ENCODE measurements around the gene U2AF2. TPM values are rescaled to one million over a fixed set of nuclear protein-coding genes. Genes with fewer than 3 reads are reported as not detected.
A peak's percentile ranks its signal among the peaks of the same experiment; 100 is the strongest.

U2AF2 gene
- total RNA-seq, 2 experiments from 2014 or later, result 211 to 264 TPM

GRCh38 chr19:55655648-55656040, 809 bp downstream of the U2AF2 start:
- Histone ChIP-seq H4K20me1 (ENCODE audit: insufficient read depth, low read length) (peaks cover 38% of the 10 kb centered on the region), H3K4me3 (ENCODE audit: low read depth, low read length, poor library complexity, severe bottlenecking) (peak overlapping the region; percentile 87), H3K4me2 (ENCODE audit: low read length) (peak overlapping the region; percentile 96), H3K9me2 (ENCODE audit: insufficient read depth, low read length) (no peaks in the 10 kb centered on the region), H3K9me3 (ENCODE audit: low read length) (no peaks in the 10 kb centered on the region), H3K36me3 (ENCODE audit: insufficient read depth, low read length) (peaks cover 70% of the 10 kb centered on the region), H2AFZ (ENCODE audit: low read length) (no peak overlapping the region), H3K4me1 (ENCODE audit: insufficient read depth, low read length, poor library complexity, severe bottlenecking) (peaks cover 30% of the 10 kb centered on the region), H3K27ac (ENCODE audit: low read depth, low read length, poor library complexity, severe bottlenecking) (peak overlapping the region; percentile 90), H3K79me2 (ENCODE audit: insufficient read depth, low read depth, low read length) (peaks cover 55% of the 10 kb centered on the region)
- CTCF ChIA-PET (ENCODE audit: unreplicated experiment), result no interaction called here
- TSS peak; percentile 75 for BruUV-seq (replicated peaks)
- TF ChIP-seq CTCF (conservative IDR thresholded peaks at IDR 0.05; ENCODE audit: low read length), result no peak
- no peak for TF ChIP-seq EZH2phosphoT487 (IDR thresholded peaks at IDR 0.05; ENCODE audit: borderline replicate concordance, low read depth, low read length)
- intact Hi-C loops (cut with micrococcal nuclease; ENCODE audit: unreplicated experiment), result loop anchor here (2.0 kb wide), 1 partner anchor 23 kb away; no protein-coding TSS in a partner anchor
- DNase-seq (ENCODE audit: low spot score), result no peak
- POLR2A ChIA-PET, result no interaction called here

GRCh38 chr19:55656552-55656951, 1.7 kb downstream of the U2AF2 start:
- TF ChIP-seq EZH2phosphoT487 (IDR thresholded peaks at IDR 0.05; ENCODE audit: borderline replicate concordance, low read depth, low read length) (no peak), CTCF (conservative IDR thresholded peaks at IDR 0.05; ENCODE audit: low read length) (no peak)
- Histone ChIP-seq H4K20me1 (ENCODE audit: insufficient read depth, low read length) (peaks cover 38% of the 10 kb centered on the region), H3K36me3 (ENCODE audit: insufficient read depth, low read length) (peaks cover 70% of the 10 kb centered on the region), H3K4me1 (ENCODE audit: insufficient read depth, low read length, poor library complexity, severe bottlenecking) (peaks cover 30% of the 10 kb centered on the region), H3K9me3 (ENCODE audit: low read length) (no peaks in the 10 kb centered on the region), H2AFZ (ENCODE audit: low read length) (no peak overlapping the region), H3K4me2 (ENCODE audit: low read length) (peak overlapping the region; percentile 96), H3K79me2 (ENCODE audit: insufficient read depth, low read depth, low read length) (peaks cover 64% of the 10 kb centered on the region), H3K27ac (ENCODE audit: low read depth, low read length, poor library complexity, severe bottlenecking) (peak overlapping the region; percentile 90), H3K9me2 (ENCODE audit: insufficient read depth, low read length) (no peaks in the 10 kb centered on the region), H3K4me3 (ENCODE audit: low read depth, low read length, poor library complexity, severe bottlenecking) (peak overlapping the region; percentile 87)
- intact Hi-C loops (cut with micrococcal nuclease; ENCODE audit: unreplicated experiment), result no loop called here
- ChIA-PET CTCF (ENCODE audit: unreplicated experiment) (no interaction called here), POLR2A (interaction anchor here (0.8 to 1.2 kb wide), 2 partner anchors 10 to 21 kb away, joined by 3 to 6 read pairs; no protein-coding TSS in a partner anchor)
- no TSS peak for BruUV-seq (replicated peaks)
- DNase-seq (ENCODE audit: low spot score), result no peak

GRCh38 chr19:55656988-55657747, 2.3 kb downstream of the U2AF2 start:
- Histone ChIP-seq H3K36me3 (ENCODE audit: insufficient read depth, low read length) (peaks cover 76% of the 10 kb centered on the region), H3K79me2 (ENCODE audit: insufficient read depth, low read depth, low read length) (peaks cover 70% of the 10 kb centered on the region), H2AFZ (ENCODE audit: low read length) (no peak overlapping the region), H4K20me1 (ENCODE audit: insufficient read depth, low read length) (peaks cover 38% of the 10 kb centered on the region), H3K4me3 (ENCODE audit: low read depth, low read length, poor library complexity, severe bottlenecking) (peak overlapping the region; percentile 87), H3K4me1 (ENCODE audit: insufficient read depth, low read length, poor library complexity, severe bottlenecking) (peaks cover 30% of the 10 kb centered on the region), H3K9me3 (ENCODE audit: low read length) (no peaks in the 10 kb centered on the region), H3K9me2 (ENCODE audit: insufficient read depth, low read length) (no peaks in the 10 kb centered on the region), H3K27ac (ENCODE audit: low read depth, low read length, poor library complexity, severe bottlenecking) (peak overlapping the region; percentile 90), H3K4me2 (ENCODE audit: low read length) (peak overlapping the region; percentile 96)
- CTCF ChIA-PET (ENCODE audit: unreplicated experiment), result no interaction called here
- intact Hi-C loops (cut with micrococcal nuclease; ENCODE audit: unreplicated experiment), result no loop called here
- POLR2A ChIA-PET, result interaction anchor here (0.8 to 1.2 kb wide), 2 partner anchors 11 to 20 kb away, joined by 3 to 6 read pairs; no protein-coding TSS in a partner anchor
- no peak for TF ChIP-seq CTCF (conservative IDR thresholded peaks at IDR 0.05; ENCODE audit: low read length)
- no peak for TF ChIP-seq EZH2phosphoT487 (IDR thresholded peaks at IDR 0.05; ENCODE audit: borderline replicate concordance, low read depth, low read length)
- no peak for DNase-seq (ENCODE audit: low spot score)
- no TSS peak for BruUV-seq (replicated peaks)

All from OCI-LY7 (cell line).